Measurements from ENCODE around the gene LARGE1. TPM values are rescaled to one million over a fixed set of nuclear protein-coding genes. Genes with fewer than 3 reads are reported as not detected.

LARGE1 gene
- total RNA-seq, 1 experiment from 2014 or later: 23.5 TPM

DNA sequence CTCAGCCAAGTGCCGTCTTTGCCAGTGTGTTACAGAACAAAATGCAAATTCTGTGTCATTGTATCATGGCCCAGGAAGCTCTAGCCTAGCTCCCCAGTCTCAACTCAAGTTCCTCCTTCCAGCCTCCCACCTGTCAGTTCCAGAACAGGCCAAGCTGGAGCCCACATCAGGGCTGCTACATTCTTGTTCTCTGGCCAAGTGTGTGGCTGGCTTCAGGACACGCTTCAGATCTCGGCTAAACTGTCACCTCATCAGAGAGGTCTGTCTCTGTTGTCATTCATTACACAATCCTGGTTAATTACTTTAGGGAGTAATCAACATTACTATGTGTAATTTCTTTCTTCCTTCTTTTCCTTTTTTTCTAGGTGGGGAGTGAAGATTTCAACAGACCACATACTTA is 515.1 kb downstream of the LARGE1 start:
- no peaks in the 10 kb centered on the region for H3K9me3 ChIP-seq (replicated peaks)
- H3K27me3 ChIP-seq: no peaks in the 10 kb centered on the region
- H3K36me3 ChIP-seq: no peaks in the 10 kb centered on the region
- peak; percentile 9 to 29 for DNase-seq
- H3K27ac ChIP-seq: no peak overlapping the region
- H3K4me1 ChIP-seq: peaks cover 3% of the 10 kb centered on the region; the same call in 1 of the 2 replicates
- no peak overlapping the region for H3K4me3 ChIP-seq

DNA sequence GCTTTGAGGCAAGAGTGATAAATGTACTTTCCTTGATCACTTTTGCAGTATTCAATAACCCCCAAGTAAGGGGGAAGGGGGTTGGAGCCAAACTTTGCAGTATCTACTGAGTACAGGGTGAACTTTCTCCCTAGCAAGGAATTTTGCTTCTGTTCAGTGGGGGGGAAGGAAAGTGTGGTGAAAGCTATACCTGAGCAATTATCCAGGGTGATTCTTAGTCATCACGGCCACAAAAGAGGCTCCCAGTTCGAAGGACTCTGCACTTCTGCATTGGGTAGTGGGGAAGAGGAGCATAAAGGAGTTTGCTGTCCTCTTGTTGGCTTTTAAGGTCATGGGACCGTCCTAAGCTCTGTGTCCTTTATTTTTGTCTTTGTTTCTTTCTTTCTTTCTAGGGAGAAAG is 515.6 kb downstream of the LARGE1 start:
- Histone ChIP-seq H3K9me3 (replicated peaks) (no peaks in the 10 kb centered on the region), H3K27me3 (no peaks in the 10 kb centered on the region), H3K27ac (no peak overlapping the region), H3K4me3 (no peak overlapping the region), H3K36me3 (no peaks in the 10 kb centered on the region), H3K4me1 (peaks cover 3% of the 10 kb centered on the region; the same call in 1 of the 2 replicates)
- DNase-seq: no peak

DNA sequence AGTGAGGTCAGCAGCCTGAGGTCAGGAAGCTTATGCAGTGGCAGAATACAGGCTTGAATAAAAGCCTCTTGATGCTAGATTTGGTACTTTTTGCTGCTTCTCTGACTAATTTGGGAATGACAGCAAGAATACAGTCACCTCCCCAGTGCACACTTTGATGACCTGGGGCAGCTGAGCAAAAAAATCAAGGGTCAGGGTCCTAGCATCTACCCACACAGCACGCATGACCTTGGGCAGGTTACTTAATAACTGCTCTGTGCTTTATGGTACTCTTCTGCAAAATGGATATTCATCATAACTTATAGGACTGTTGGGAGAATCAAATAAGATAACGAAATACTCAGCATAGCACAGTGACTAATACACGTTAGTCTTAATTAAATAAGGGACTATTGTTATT is 518.0 kb downstream of the LARGE1 start:
- Histone ChIP-seq H3K4me1 (peaks cover 3% of the 10 kb centered on the region; the same call in 1 of the 2 replicates), H3K4me3 (no peak overlapping the region), H3K27me3 (no peaks in the 10 kb centered on the region), H3K36me3 (no peaks in the 10 kb centered on the region), H3K27ac (no peak overlapping the region), H3K9me3 (replicated peaks) (no peaks in the 10 kb centered on the region)
- DNase-seq: no peak

DNA sequence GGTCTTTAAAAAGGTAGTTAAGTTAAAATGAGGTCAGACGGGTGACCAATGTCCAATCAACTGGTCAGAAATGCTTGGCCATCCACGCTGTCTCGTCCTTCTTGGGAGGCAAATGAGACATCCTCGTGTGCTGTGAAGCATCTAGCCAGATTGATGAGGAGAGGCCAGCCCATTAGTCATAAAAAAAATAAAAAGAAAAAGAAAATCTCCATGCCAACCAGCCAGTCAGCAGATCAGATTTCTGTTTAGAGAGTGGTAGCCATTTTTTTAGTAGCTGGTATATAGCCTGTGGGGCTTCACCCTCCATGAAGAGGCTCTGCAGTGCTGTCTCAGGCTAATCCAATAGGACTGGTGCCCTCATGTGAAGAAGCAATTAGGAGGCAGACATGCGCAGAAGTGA is 519.0 kb downstream of the LARGE1 start:
- Histone ChIP-seq H3K4me1 (peaks cover 3% of the 10 kb centered on the region; the same call in 1 of the 2 replicates), H3K9me3 (replicated peaks) (no peaks in the 10 kb centered on the region), H3K27ac (no peak overlapping the region), H3K4me3 (no peak overlapping the region), H3K27me3 (no peaks in the 10 kb centered on the region), H3K36me3 (no peaks in the 10 kb centered on the region)
- DNase-seq: no peak

DNA sequence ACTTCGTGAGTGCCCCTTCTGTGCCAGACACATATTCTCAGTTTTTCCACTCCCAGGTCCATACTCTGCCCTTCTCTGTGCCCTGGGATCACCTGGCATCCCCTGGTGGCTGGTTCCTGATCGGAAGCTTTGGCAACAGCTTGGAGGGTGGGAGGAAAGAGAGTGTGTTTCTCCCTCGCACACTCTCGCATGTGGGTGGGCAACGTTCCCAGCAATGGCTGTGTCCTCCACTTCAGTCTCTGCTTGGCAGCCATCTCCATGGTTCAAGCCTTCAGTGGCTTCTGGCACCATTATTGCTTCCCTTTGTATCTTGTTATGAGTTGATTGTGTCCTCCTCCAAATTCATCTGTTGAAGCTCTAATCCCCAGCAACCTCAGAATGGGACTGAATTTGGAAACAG is 519.4 kb downstream of the LARGE1 start:
- no peak for DNase-seq
- Histone ChIP-seq H3K27me3 (no peaks in the 10 kb centered on the region), H3K9me3 (replicated peaks) (no peaks in the 10 kb centered on the region), H3K27ac (no peak overlapping the region), H3K4me1 (peaks cover 3% of the 10 kb centered on the region; the same call in 1 of the 2 replicates), H3K36me3 (no peaks in the 10 kb centered on the region), H3K4me3 (no peak overlapping the region)

DNA sequence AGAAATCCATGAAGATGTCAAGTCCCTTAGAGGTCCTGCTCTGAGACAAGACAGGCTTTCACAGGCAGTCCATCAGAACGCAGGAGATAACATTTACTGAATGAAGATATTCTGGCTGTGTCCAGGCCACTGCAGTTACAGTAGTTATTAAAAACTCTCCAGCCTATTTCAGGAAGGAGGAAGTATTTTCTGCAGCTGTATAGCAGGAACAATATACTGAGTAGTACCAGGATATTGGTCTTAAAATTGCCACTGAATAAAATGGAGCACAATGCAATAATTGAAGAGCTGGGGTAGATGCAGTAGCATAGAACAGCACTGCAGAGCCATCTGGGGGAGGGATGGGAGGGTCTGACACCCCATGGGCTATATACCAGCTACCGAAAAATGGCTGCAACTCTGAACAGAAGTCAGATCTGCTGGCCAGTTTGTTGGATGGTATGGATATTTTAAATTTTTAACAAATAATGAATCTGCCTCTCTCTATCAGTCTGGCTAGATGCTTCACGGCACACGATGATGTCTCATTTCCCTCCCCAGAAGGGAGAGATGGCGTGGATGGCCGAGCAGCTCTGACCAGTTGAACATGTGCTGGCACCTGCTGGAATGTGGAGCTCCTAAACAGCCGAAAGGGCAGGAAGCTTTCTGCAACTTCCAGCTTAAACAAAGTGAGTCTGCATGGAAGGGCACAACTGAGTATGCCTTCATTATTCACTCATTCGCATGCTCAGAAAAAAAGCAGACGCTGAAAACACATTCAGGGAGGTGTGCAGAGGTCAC is 520.0 kb downstream of the LARGE1 start:
- no peaks in the 10 kb centered on the region for H3K27me3 ChIP-seq
- no peaks in the 10 kb centered on the region for H3K9me3 ChIP-seq (replicated peaks)
- no peak overlapping the region for H3K4me3 ChIP-seq
- no peak overlapping the region for H3K27ac ChIP-seq
- DNase-seq: no peak
- H3K36me3 ChIP-seq: no peaks in the 10 kb centered on the region
- peaks cover 3% of the 10 kb centered on the region; the same call in 1 of the 2 replicates for H3K4me1 ChIP-seq

GRCh38 chr22:33397381-33397907 is 522.8 kb downstream of the LARGE1 start:
- no peaks in the 10 kb centered on the region for H3K27me3 ChIP-seq
- H3K4me1 ChIP-seq: peaks cover 8% of the 10 kb centered on the region; the same call in 1 of the 2 replicates
- no peak overlapping the region for H3K27ac ChIP-seq
- no peak overlapping the region for H3K4me3 ChIP-seq
- no peaks in the 10 kb centered on the region for H3K36me3 ChIP-seq
- DNase-seq: no peak
- H3K9me3 ChIP-seq (replicated peaks): no peaks in the 10 kb centered on the region

GRCh38 chr22:33393432-33393831 is 526.8 kb downstream of the LARGE1 start:
- Histone ChIP-seq H3K27ac (no peak overlapping the region; the same call in 1 of the 2 replicates), H3K4me3 (no peak overlapping the region), H3K27me3 (no peaks in the 10 kb centered on the region), H3K4me1 (peaks cover 17% of the 10 kb centered on the region; the same call in 1 of the 2 replicates), H3K36me3 (no peaks in the 10 kb centered on the region), H3K9me3 (replicated peaks) (no peaks in the 10 kb centered on the region)
- peak; percentile 9 to 29 for DNase-seq

- no peaks in the 10 kb centered on the region for H3K27me3 ChIP-seq
- no peak overlapping the region for H3K27ac ChIP-seq
- H3K36me3 ChIP-seq: no peaks in the 10 kb centered on the region
- peaks cover 17% of the 10 kb centered on the region; the same call in 1 of the 2 replicates for H3K4me1 ChIP-seq
- H3K4me3 ChIP-seq: no peak overlapping the region
- no peaks in the 10 kb centered on the region for H3K9me3 ChIP-seq (replicated peaks)
- DNase-seq: no peak
Measured at GRCh38 chr22:33391298-33391697, 529.0 kb downstream of the LARGE1 start.

DNA sequence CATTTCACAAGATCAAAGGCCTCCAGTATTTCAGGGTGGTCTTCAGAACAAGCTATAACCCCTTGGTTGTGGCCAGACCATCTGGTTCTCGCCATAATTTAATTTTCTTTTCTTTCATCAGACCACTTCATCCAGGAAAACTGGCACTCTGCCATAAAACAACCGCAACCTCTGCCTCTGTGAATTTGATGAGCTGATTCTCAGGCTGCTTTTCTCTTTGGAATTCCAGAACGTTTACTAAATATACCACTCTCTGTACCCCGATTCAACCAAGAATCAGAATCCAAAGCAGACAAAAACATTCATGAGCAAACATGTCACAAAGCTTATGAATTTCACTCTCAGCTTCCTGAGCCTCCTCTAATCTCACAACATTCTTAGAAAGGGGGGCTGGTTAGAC is 530.3 kb downstream of the LARGE1 start:
- H3K36me3 ChIP-seq: no peaks in the 10 kb centered on the region
- no peaks in the 10 kb centered on the region for H3K27me3 ChIP-seq
- H3K27ac ChIP-seq: peak overlapping the region; percentile 63
- DNase-seq: peak; percentile 76 to 83
- no peaks in the 10 kb centered on the region for H3K9me3 ChIP-seq (replicated peaks)
- H3K4me1 ChIP-seq: peaks cover 17% of the 10 kb centered on the region; the same call in 1 of the 2 replicates
- H3K4me3 ChIP-seq: peak overlapping the region; percentile 15

DNA sequence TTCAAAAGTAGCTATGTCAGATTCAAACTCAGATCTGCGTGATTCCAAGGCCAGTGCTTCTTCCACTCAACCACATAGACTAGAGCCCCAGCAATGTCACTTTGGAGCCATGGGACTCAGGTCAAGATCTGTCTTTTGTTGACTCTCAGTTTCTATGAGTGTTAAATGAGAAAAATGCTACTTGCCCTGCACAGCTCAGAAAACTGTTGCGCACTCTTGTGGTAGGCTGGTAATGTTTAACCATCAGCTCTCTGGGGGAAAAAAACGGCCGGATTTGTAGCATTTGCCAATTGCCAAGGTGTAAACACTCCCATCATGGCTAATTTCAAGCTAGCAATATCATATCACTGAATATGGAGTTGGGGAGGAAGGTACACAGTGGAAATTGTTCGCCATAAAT is 534.0 kb downstream of the LARGE1 start:
- Histone ChIP-seq H3K4me3 (no peak overlapping the region), H3K9me3 (replicated peaks) (no peaks in the 10 kb centered on the region), H3K36me3 (no peaks in the 10 kb centered on the region)

DNA sequence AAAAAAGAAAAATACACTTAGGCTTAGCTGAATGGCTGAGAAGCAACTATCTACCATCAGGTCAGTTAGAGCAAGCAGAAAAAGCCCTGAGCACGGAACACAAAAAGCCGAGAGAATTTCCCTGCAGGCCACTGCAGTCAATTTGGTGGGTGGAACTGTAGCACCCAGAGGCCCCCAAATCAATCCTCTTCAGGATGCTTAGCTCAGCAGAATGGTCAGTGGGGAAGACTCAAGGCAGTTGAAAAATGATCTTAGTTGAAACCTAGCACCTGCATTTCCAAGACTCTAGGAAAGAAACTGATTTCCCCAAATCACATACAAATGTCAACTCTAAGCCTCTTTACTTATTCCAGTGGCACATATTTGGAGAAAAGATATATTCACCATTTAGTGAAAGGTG is 534.7 kb downstream of the LARGE1 start:
- DNase-seq: no peak
- H3K4me1 ChIP-seq: peaks cover 35% of the 10 kb centered on the region
- no peak overlapping the region for H3K27ac ChIP-seq
- H3K27me3 ChIP-seq: no peaks in the 10 kb centered on the region
- no peaks in the 10 kb centered on the region for H3K9me3 ChIP-seq (replicated peaks)
- no peaks in the 10 kb centered on the region for H3K36me3 ChIP-seq
- H3K4me3 ChIP-seq: no peak overlapping the region

More for the DNA sequence above, 534.0 kb downstream of the LARGE1 start:
- no peak for DNase-seq
- Histone ChIP-seq H3K4me1 (peaks cover 28% of the 10 kb centered on the region), H3K27ac (no peak overlapping the region), H3K27me3 (no peaks in the 10 kb centered on the region)

DNA sequence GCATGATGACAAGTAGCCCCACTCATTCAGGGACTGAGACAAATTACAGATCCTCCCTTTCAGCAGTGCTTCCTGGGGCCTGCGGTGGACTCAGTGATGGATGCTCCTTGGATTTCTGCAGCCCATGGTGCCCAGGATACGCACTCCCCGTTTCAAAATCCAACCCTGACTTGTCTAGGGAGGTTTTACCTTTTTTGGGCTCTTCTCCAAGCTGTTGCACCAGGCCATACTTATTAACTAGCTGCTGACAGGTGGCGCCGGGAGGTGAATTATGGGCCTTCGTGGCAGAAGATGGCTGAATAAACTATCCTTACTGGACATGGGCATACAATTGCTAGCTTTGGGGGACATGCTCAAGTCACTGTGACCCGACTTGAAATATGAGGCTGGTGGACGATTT is 537.8 kb downstream of the LARGE1 start:
- no peak overlapping the region for H3K4me3 ChIP-seq
- H3K4me1 ChIP-seq: peaks cover 32% of the 10 kb centered on the region
- no peaks in the 10 kb centered on the region for H3K27me3 ChIP-seq
- peak; percentile 41 to 48 for DNase-seq
- no peaks in the 10 kb centered on the region for H3K36me3 ChIP-seq
- peak overlapping the region; percentile 80 for H3K27ac ChIP-seq
- H3K9me3 ChIP-seq (replicated peaks): no peaks in the 10 kb centered on the region

- H3K27me3 ChIP-seq: no peaks in the 10 kb centered on the region
- H3K36me3 ChIP-seq: no peaks in the 10 kb centered on the region
- peak; percentile 92 for DNase-seq
- H3K9me3 ChIP-seq (replicated peaks): no peaks in the 10 kb centered on the region
- no peak overlapping the region for H3K4me3 ChIP-seq
- H3K4me1 ChIP-seq: peaks cover 32% of the 10 kb centered on the region
- peak overlapping the region; percentile 80 for H3K27ac ChIP-seq
Measured at GRCh38 chr22:33381531-33382406, 538.5 kb downstream of the LARGE1 start.

All from SJCRH30 (cell line).